ENCODE data around the gene CLDND1. TPM values are rescaled to one million over a fixed set of nuclear protein-coding genes. Genes with fewer than 3 reads are reported as not detected.

The CLDND1 gene
- total RNA-seq, 1 donor from 2014 or later, result 160 TPM

GRCh38 chr3:98514948-98515347 lies 7.8 kb downstream of the CLDND1 start:
- no peak for DNase-seq (ENCODE audit: low read depth)

- no peak for DNase-seq (ENCODE audit: low read depth)
Measured at GRCh38 chr3:98513736-98514135, 9.0 kb downstream of the CLDND1 start.

- DNase-seq (ENCODE audit: low read depth), result peak; percentile 94
Measured at GRCh38 chr3:98513091-98513511, 9.6 kb downstream of the CLDND1 start.

GRCh38 chr3:98512576-98512975 lies 10.1 kb downstream of the CLDND1 start:
- DNase-seq (ENCODE audit: low read depth), result no peak

- DNase-seq (ENCODE audit: low read depth), result no peak
Measured at GRCh38 chr3:98508582-98508981, 14.1 kb downstream of the CLDND1 start.

GRCh38 chr3:98504539-98504938 lies 18.2 kb downstream of the CLDND1 start:
- DNase-seq (ENCODE audit: low read depth), result no peak

- no peak for DNase-seq (ENCODE audit: low read depth)
Measured at GRCh38 chr3:98501863-98502576, 20.7 kb downstream of the CLDND1 start.

GRCh38 chr3:98501270-98501669 lies 21.4 kb downstream of the CLDND1 start:
- DNase-seq (ENCODE audit: low read depth), result no peak

- no peak for DNase-seq (ENCODE audit: low read depth)
Measured at GRCh38 chr3:98500019-98500418, 22.7 kb downstream of the CLDND1 start.

GRCh38 chr3:98497381-98497780 lies 25.3 kb downstream of the CLDND1 start, which contains the start of gene OR5K2:
OR5K2 (plus strand) TSS chr3:98497681; CDS start chr3:98497681, 0 bp downstream.
- no peak for DNase-seq (ENCODE audit: low read depth)

GRCh38 chr3:98483626-98484025 lies 39.1 kb downstream of the CLDND1 start:
- DNase-seq (ENCODE audit: low read depth), result no peak

GRCh38 chr3:98482717-98483482 lies 39.8 kb downstream of the CLDND1 start:
- DNase-seq (ENCODE audit: low read depth), result peak; percentile 26

Other genes starting within 250 kb of the CLDND1 start
- gene OR5H2, start 240.4 kb downstream of the CLDND1 start, total RNA-seq, result not detected in 2 replicates
- gene OR5K4, start 169.0 kb downstream of the CLDND1 start, total RNA-seq, result not detected in 2 replicates
- gene OR5K3, start 132.2 kb downstream of the CLDND1 start, total RNA-seq, result not detected in 2 replicates
- gene OR5K1, start 59.7 kb downstream of the CLDND1 start, total RNA-seq, result not detected in 2 replicates
- gene OR5K2, start 25.2 kb downstream of the CLDND1 start, total RNA-seq, result not detected in 2 replicates
- gene GPR15, start 9.1 kb upstream of the CLDND1 start, total RNA-seq, result not detected in 2 replicates
- gene CPOX, start 70.7 kb upstream of the CLDND1 start, total RNA-seq, result 22.1 and 27.8 TPM in 2 replicates
- 1.4 and 3.1 TPM in 2 replicates for gene ST3GAL6, start 240.4 kb upstream of the CLDND1 start, total RNA-seq